ENCODE measurements around the gene CEP20.

- no peak for TF ChIP-seq POLR2A (IDR thresholded peaks at IDR 0.05)
- TF ChIP-seq CTCF (IDR thresholded peaks at IDR 0.05): no peak
Observed at GRCh38 chr16:15827709-15828343, 60.6 kb downstream of the CEP20 start.

Measured in lower leg skin (tissue), 3 donors.